ENCODE results near the gene MAST1. TPM values are rescaled to one million over a fixed set of nuclear protein-coding genes. Genes with fewer than 3 reads are reported as not detected.
"Not testable (repeated sequence)": the region's sequence is repeated elsewhere in the genome, so short reads cannot be mapped to it uniquely, and the experiment has no call there.

Gene MAST1
- total RNA-seq (2014; rRNA removed; shearing (Covaris generic)) = 0.11 and 0.57 TPM in 2 replicates

- DNase-seq (ENCODE audit: low read depth) = peak; percentile 79
These were observed at the start of gene MAST1 for GRCh38 chr19:12838182-12838885. MAST1 (plus strand) TSS chr19:12838515; CDS start chr19:12838573, 58 bp downstream.

- peak; percentile 87 for DNase-seq (ENCODE audit: low read depth)
These were observed 49.6 kb upstream of the MAST1 start for GRCh38 chr19:12788682-12789097.

GRCh38 chr19:12789098-12789903 is 49.0 kb upstream of the MAST1 start:
- DNase-seq (ENCODE audit: low read depth) = peak; percentile 42

- peak; percentile 97 for DNase-seq (ENCODE audit: low read depth)
These were observed 48.3 kb upstream of the MAST1 start for GRCh38 chr19:12789904-12790619.

- no peak for DNase-seq (ENCODE audit: low read depth)
These were observed 47.5 kb upstream of the MAST1 start for GRCh38 chr19:12790628-12791344.

- peak; percentile 99 for DNase-seq (ENCODE audit: low read depth)
These were observed 46.8 kb upstream of the MAST1 start, which contains the start of gene JUNB for GRCh38 chr19:12791345-12792050. JUNB (plus strand) TSS chr19:12791486; CDS start chr19:12791772, 286 bp downstream.

GRCh38 chr19:12792051-12792852 is 46.1 kb upstream of the MAST1 start:
- DNase-seq (ENCODE audit: low read depth) = peak; percentile 85

- DNase-seq (ENCODE audit: low read depth) = no peak
These were observed 45.4 kb upstream of the MAST1 start for GRCh38 chr19:12792853-12793289.

- peak; percentile 98 for DNase-seq (ENCODE audit: low read depth)
These were observed 44.8 kb upstream of the MAST1 start for GRCh38 chr19:12793290-12794195.

- DNase-seq (ENCODE audit: low read depth) = no peak
These were observed 43.9 kb upstream of the MAST1 start for GRCh38 chr19:12794196-12794941.

GRCh38 chr19:12794971-12795381 is 43.3 kb upstream of the MAST1 start:
- no peak for DNase-seq (ENCODE audit: low read depth)

- DNase-seq (ENCODE audit: low read depth) = peak; percentile 87
These were observed 41.9 kb upstream of the MAST1 start for GRCh38 chr19:12796146-12797071.

- DNase-seq (ENCODE audit: low read depth) = no peak
These were observed 41.2 kb upstream of the MAST1 start for GRCh38 chr19:12797141-12797587.

GRCh38 chr19:12797607-12798006 is 40.7 kb upstream of the MAST1 start:
- DNase-seq (ENCODE audit: low read depth) = not testable (repeated sequence)

GRCh38 chr19:12799742-12800465 is 38.4 kb upstream of the MAST1 start:
- no peak for DNase-seq (ENCODE audit: low read depth)

GRCh38 chr19:12800466-12800770 is 37.9 kb upstream of the MAST1 start:
- no peak for DNase-seq (ENCODE audit: low read depth)
